ENCODE results near the gene DNTTIP2.

The DNTTIP2 gene

DNA sequence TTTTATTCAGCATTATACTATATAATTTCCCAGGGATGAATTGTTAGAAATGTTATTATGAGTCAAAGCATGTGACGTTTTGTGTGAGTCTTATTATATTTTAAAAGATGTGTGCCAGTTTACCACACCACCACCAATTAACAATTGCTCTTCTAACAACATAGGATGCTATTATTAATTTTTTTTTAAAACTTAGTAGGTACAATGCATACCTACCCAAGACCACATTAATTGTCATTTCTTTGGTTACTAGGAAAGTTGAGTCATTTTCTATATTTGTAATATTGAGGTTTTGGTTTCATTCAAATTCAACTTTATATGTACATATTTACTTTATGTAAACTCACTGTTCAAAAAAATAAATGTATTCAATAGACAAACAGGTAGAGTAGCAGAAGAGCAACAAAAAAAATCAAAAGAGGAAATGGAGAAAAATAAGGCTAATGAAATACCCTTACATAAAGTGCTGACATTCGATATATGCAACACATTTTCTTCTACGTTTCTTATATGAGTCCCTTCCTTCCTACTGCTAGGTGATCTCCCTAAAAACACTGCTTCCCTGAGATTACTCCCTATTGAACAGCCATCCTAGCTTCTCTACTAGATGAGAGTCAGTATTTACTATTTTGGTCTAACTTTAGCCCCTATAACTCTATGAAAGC, 20.7 kb upstream of the DNTTIP2 start:
- ATAC-seq (ENCODE audit: insufficient read depth, low read depth) = no peak
- Histone ChIP-seq H3K27ac (ENCODE audit: low read length) (no peak overlapping the region), H3K9me3 (ENCODE audit: insufficient read depth, low read length, severe bottlenecking) (no peaks in the 10 kb centered on the region), H3K9ac (ENCODE audit: low read depth, low read length) (no peak overlapping the region), H3K4me3 (ENCODE audit: low read depth in 1 of 2, low read length in 2 of 2) (no peak overlapping the region), H4K20me1 (ENCODE audit: insufficient read depth, low read length) (no peaks in the 10 kb centered on the region), H3K27me3 (ENCODE audit: insufficient read depth, low read length, poor library complexity) (no peaks in the 10 kb centered on the region), H3K36me3 (ENCODE audit: insufficient read depth, low read length) (peaks cover 55% of the 10 kb centered on the region), H3K79me2 (ENCODE audit: insufficient read depth, low read length) (peaks cover 13% of the 10 kb centered on the region), H2AFZ (ENCODE audit: low read depth, low read length) (no peak overlapping the region), H3K4me1 (ENCODE audit: insufficient read depth, low read length) (peaks cover 10% of the 10 kb centered on the region), H3K4me2 (ENCODE audit: insufficient read depth, low read length) (no peak overlapping the region)
- TF ChIP-seq, protein P1, sequence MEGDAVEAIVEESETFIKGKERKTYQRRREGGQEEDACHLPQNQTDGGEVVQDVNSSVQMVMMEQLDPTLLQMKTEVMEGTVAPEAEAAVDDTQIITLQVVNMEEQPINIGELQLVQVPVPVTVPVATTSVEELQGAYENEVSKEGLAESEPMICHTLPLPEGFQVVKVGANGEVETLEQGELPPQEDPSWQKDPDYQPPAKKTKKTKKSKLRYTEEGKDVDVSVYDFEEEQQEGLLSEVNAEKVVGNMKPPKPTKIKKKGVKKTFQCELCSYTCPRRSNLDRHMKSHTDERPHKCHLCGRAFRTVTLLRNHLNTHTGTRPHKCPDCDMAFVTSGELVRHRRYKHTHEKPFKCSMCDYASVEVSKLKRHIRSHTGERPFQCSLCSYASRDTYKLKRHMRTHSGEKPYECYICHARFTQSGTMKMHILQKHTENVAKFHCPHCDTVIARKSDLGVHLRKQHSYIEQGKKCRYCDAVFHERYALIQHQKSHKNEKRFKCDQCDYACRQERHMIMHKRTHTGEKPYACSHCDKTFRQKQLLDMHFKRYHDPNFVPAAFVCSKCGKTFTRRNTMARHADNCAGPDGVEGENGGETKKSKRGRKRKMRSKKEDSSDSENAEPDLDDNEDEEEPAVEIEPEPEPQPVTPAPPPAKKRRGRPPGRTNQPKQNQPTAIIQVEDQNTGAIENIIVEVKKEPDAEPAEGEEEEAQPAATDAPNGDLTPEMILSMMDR (IDR thresholded peaks at IDR 0.05; ENCODE audit: borderline replicate concordance, extremely low read depth, low read length, poor library complexity, severe bottlenecking) = no peak
- TF ChIP-seq EZH2 (IDR thresholded peaks at IDR 0.05; ENCODE audit: borderline replicate concordance, low read depth, low read length, severe bottlenecking) = no peak
- no peak for DNase-seq

DNA sequence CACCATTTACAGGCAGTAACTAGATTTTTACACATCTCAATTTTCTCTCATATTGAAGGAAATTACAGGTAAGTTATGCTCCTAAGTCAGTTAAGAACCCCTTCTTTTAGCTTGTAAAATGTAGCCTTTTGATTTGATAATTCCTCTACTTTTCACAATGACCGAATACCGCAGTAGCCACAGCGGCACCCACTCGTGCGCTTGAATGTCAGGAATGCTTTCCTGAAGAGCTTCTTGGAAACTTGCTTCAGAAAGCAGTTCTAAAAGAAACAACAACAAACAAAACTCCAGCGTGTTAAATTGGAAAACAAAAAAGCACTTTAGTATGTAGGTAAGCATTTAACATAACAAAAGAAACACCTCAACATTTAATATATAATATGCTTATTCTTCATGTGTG, 9.9 kb upstream of the DNTTIP2 start:
- Histone ChIP-seq H4K20me1 (ENCODE audit: insufficient read depth, low read length) (no peaks in the 10 kb centered on the region), H3K9me3 (ENCODE audit: insufficient read depth, low read length, severe bottlenecking) (no peaks in the 10 kb centered on the region), H3K27ac (ENCODE audit: low read length) (no peak overlapping the region), H3K27me3 (ENCODE audit: insufficient read depth, low read length, poor library complexity) (no peaks in the 10 kb centered on the region), H3K4me3 (ENCODE audit: low read depth in 1 of 2, low read length in 2 of 2) (no peak overlapping the region), H3K4me1 (ENCODE audit: insufficient read depth, low read length) (no peaks in the 10 kb centered on the region), H3K9ac (ENCODE audit: low read depth, low read length) (no peak overlapping the region), H2AFZ (ENCODE audit: low read depth, low read length) (no peak overlapping the region), H3K36me3 (ENCODE audit: insufficient read depth, low read length) (peaks cover 38% of the 10 kb centered on the region), H3K4me2 (ENCODE audit: insufficient read depth, low read length) (no peak overlapping the region), H3K79me2 (ENCODE audit: insufficient read depth, low read length) (no peaks in the 10 kb centered on the region)
- no peak for ATAC-seq (ENCODE audit: insufficient read depth, low read depth)
- DNase-seq = no peak
- TF ChIP-seq EZH2 (IDR thresholded peaks at IDR 0.05; ENCODE audit: borderline replicate concordance, low read depth, low read length, severe bottlenecking) = no peak
- TF ChIP-seq, protein P1 (IDR thresholded peaks at IDR 0.05; ENCODE audit: borderline replicate concordance, extremely low read depth, low read length, poor library complexity, severe bottlenecking) = no peak

DNA sequence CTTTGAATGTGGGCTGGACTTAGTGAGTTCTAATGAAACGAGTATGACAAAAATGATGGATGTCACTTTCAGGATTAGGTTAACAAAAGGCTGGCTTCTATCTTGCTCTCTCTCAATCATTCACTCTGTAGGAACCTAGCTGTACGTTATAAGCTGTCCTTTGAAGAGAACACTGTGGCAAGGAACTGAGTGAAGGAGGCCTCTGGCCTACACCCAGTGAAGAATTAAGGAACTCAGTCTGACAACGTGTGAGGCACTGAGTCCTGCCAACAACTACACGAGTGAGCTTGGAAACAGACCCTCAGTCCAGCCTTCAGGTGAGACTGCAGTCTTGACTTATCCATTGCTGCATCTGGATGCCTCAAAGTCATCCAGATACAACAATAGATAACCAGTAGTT, 3.3 kb upstream of the DNTTIP2 start:
- DNase-seq = no peak
- H3K9ac ChIP-seq (ENCODE audit: low read depth, low read length) = no peak overlapping the region
- no peaks in the 10 kb centered on the region for H3K27me3 ChIP-seq (ENCODE audit: insufficient read depth, low read length, poor library complexity)
- peaks cover 20% of the 10 kb centered on the region for H3K4me1 ChIP-seq (ENCODE audit: insufficient read depth, low read length)
- H4K20me1 ChIP-seq (ENCODE audit: insufficient read depth, low read length) = peaks cover 14% of the 10 kb centered on the region; the same call in 1 of the 2 replicates
- ATAC-seq (ENCODE audit: insufficient read depth, low read depth) = no peak
- no peaks in the 10 kb centered on the region for H3K9me3 ChIP-seq (ENCODE audit: insufficient read depth, low read length, severe bottlenecking)
- no peak overlapping the region for H2AFZ ChIP-seq (ENCODE audit: low read depth, low read length)
- H3K4me3 ChIP-seq (ENCODE audit: low read depth in 1 of 2, low read length in 2 of 2) = no peak overlapping the region
- H3K79me2 ChIP-seq (ENCODE audit: insufficient read depth, low read length) = peaks cover 22% of the 10 kb centered on the region
- peaks cover 14% of the 10 kb centered on the region for H3K36me3 ChIP-seq (ENCODE audit: insufficient read depth, low read length)
- TF ChIP-seq EZH2 (IDR thresholded peaks at IDR 0.05; ENCODE audit: borderline replicate concordance, low read depth, low read length, severe bottlenecking) = no peak
- TF ChIP-seq, protein P1 (IDR thresholded peaks at IDR 0.05; ENCODE audit: borderline replicate concordance, extremely low read depth, low read length, poor library complexity, severe bottlenecking) = no peak
- no peak overlapping the region for H3K4me2 ChIP-seq (ENCODE audit: insufficient read depth, low read length)
- H3K27ac ChIP-seq (ENCODE audit: low read length) = no peak overlapping the region
